Sciatic nerve (tissue), 2 donors: Measurements from ENCODE around the gene EZH1. TPM values are rescaled to one million over a fixed set of nuclear protein-coding genes. Genes with fewer than 3 reads are reported as not detected.
"Not testable (repeated sequence)": the region's sequence is repeated elsewhere in the genome, so short reads cannot be mapped to it uniquely, and the experiment has no call there.

Experiments
- ATAC-seq: fragments of 200-7000 bp; cut with Tn5 transposase; one replicate; pipeline ENCODE4 v1.9.1; 2020; ENCODE audit warnings: mild to moderate bottlenecking, moderate library complexity
- DNase-seq: peaks from one replicate; pipeline ENCODE4 v3.0.0-alpha.2; 2020; ENCODE audit warnings: low spot score
- intact Hi-C: fragments of 100-400 bp; cut with DNase I; formaldehyde crosslinking; loops from one replicate; pipeline ENCODE4 v1.14.2; 2022
- total RNA-seq: library from RNA; stranded (reverse); fragmentation: NEBNext Ultra II Directional; extraction: Animal tissue kit (Norgen Biotek cat#: 25700); gene quantifications from one replicate; pipeline ENCODE4 v1.2.1, GENCODE V29; 2021
- donor health status: DM: no; HTN: no; CAD: no.
- donor health status: DM: no; HTN: no; CAD: no.

The EZH1 gene
- total RNA-seq, 1 donor from 2014 or later, result 105 TPM

DNA sequence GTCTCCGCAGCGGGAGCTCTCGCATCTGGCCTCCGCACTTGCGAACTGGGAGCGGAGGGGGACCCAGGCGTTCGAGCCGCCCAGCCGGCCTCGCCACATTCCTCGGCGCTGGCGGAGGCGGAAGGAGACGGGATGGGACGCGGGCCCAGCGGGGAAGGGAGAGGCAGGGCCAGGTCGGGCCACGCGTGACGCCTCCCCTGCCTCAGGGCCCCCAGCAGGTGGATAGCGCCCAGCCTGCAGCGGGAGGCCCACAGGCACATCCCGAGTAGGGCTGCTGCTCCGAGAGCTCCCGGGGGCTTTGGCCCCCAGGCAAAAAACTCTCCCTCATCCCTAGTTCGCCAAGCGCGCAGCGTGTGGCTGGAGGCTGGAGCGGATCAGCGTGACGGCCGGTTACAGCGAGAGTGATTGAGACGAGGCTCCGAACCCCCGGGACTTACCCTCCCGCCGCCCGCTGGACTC lies 68.8 kb downstream of the EZH1 start:
- ATAC-seq, result no peak

DNA sequence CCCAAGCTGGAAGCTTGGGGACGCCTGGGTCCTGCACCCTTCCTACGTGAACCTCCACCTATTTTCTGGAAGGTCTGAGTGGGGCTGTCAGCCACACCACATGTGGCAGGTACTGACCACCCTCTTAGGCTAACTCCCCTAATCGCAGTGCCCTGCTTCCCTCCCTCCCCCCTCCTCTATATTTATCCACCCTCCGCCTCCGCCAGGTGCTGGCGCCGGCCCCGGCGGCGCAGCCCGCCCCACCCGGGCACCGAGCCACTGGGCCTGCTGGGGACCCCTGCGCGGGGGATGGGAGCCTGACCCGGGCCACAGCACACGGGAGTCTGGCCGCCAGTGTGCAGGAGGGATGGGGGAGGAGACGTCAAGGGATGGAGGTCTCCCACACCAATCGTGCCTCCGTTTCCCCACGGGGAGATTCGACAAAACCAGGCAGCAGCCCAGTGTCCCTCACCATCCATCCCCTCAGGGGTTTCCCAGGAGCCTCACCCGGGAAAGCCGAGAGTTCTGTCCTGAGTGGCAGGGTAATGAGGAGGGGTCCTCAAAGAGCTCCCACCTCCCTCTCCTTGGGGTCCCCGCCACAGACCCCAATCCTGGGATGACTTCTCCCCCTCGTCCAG lies 69.4 kb downstream of the EZH1 start:
- intact Hi-C loops, result no loop called here
- ATAC-seq, result no peak
- DNase-seq, result no peak

More for the DNA sequence above, 68.8 kb downstream of the EZH1 start:
- intact Hi-C loops, result no loop called here
- DNase-seq, result no peak

DNA sequence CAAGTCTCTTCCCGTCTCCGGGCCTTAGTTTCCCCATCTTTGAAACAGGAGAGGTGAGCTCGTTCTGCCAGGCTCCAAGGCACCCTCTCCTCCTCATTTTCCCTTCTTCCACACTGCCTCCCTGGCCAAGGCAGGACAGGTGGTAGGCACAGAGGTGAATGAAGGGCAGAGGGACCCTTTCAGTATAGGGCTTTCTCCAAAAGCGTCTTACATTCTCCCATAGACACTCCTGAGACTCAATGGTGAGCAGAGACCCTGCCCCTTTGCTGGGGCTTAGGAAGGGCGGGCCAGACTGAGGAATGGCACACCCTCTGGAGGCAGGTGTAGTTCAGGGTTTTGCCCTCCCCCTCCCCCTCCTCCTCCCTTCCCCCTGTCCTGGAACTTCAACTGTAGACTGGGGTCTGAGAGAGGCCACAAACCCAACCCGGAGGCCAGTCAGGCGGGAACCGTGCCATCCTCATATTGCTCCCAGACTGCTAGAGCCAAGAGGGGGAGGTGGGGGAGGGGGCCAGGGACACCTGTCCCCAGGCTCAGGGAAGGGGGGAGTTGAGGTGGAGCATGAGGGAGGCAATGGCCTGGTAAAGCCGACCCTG lies 70.0 kb downstream of the EZH1 start:
- no peak for ATAC-seq
- intact Hi-C loops, result no loop called here
- DNase-seq, result no peak

DNA sequence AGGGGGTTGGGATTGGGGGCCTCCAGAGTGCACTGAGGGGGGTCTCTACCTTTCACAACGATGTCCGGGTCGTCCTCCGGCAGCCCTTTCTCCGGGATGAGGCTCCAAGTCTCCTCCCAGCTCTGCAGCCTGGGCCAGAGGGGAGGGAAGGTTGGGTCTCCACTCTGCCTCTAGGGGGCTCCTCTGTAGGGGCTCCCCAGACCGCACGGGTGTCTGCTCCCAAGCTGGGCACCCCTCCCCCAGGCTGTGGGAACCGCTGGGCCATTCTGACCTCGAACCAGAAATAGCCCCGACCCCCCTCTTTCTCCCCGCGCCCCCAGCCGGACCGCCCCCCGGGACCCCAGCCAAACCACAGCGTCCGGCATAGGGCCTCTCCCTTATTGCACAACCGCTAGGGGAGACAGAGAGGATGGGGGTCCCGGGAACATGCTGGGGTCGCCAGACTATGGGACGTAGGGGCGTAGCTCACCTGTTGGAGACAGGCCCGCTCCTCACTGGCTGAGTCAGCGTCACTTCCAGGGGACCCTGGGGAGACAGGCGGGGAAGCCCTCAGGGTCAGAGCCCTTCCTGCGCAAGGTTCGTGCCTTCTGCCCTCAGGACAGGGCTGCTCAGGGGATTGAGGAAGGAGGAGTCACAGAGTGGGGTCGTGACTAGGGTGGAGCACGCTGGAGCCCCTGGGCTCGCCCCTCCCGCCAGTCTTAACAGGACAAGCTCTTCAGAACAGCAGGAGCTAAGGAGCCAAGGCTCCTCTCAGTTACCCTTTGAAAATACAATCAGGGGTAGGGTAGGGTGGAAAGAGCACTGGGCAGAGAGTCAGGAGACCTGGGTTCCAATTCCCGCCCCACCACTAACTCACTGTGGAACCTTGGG lies 70.7 kb downstream of the EZH1 start:
- DNase-seq, result peak; percentile 85
- ATAC-seq, result peak; percentile 34
- intact Hi-C loops, result no loop called here

DNA sequence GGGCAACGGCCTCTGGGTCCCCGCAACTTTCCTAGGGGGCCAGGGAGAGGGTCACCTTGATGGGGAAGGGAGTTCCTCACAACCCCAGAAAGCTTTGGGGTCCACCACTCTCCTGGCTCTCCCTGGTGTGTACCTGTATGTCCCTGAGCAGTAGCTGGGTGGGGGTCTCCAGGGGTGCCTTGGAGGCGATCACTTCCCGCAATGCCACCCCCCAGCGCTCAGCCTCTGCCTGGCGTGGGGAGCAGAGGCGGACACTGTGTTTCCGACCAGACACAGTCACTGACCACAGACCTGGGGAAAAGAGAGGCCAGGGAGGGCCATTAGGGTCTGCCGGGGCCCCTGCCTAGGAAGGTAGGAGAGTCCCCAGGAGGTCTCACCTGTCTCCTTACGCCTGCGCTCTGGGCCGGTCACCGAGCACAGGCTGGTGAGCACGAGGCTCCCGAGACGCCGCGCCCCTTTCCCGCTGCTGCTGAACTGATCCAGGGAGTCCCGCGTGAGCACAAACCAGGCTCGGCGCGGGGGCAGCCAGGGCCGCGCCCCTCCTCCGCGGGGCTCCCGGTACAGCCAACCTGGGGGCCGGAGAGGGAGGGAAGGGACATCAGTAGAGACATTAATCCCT lies 71.5 kb downstream of the EZH1 start:
- ATAC-seq (no peak), DNase-seq (no peak)
- intact Hi-C loops, result no loop called here

DNA sequence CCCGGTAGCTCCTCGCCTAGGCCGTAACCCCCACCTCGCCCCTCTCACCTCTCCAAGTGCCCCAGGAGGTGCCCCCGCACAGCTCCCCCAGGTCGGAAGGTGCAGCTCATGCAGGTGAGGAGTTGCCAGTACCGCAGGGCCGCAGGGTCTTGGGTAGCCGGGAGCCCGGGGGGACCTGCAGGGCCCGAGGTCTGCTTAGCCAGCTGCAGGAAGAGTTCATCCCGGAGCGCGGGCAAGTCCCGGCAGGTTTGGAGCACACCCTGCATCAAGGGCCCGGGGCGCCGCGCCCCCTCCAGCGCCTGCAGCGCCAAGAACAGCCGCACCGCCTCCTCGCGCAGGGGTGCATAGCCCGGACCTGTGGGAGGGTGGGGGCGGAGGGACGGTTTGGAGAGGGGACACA lies 72.8 kb downstream of the EZH1 start:
- ATAC-seq (no peak), DNase-seq (no peak)
- intact Hi-C loops, result no loop called here

DNA sequence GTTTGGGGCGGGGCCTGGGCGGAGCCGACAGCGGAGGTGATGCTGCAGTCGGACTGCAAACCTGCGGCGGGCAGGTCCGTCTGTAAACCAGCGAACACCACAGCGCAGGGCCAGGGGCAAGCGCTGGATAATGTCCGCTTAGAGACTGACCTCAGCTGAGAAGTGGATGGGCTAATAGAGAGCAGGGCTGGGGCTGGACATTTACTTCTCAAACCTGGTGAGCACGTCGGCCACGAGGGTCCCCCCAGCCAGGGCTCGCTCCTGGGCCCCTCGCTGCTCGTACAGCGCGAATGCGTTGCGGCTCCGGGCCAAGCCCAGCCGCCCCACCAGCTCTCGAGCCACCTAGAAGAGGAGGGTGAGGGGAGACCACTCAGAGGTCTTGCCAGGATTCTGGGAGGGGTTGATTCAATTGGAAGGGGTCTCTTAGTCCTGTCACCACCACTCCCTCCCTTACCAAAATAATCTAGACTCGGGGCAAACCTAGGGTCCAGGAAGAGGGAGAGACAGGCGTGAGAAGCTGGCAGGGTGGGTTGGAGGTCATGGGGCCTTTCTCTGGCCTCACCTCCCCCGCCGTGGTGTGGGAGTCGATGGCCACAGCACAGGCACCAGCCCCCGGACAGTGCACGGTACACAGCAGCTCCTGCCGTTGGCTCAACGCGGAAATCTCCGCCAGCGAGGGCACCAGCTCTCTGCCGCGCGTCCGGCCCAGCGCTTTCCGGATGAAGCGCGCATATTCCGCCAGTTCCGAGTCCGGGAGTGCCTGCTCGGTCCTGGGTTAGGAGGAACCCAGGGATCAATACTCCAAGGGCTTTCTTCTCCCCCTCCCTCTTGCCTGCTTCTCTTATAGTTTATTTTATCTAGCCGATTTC lies 73.8 kb downstream of the EZH1 start:
- ATAC-seq (no peak), DNase-seq (no peak)
- intact Hi-C loops, result no loop called here

DNA sequence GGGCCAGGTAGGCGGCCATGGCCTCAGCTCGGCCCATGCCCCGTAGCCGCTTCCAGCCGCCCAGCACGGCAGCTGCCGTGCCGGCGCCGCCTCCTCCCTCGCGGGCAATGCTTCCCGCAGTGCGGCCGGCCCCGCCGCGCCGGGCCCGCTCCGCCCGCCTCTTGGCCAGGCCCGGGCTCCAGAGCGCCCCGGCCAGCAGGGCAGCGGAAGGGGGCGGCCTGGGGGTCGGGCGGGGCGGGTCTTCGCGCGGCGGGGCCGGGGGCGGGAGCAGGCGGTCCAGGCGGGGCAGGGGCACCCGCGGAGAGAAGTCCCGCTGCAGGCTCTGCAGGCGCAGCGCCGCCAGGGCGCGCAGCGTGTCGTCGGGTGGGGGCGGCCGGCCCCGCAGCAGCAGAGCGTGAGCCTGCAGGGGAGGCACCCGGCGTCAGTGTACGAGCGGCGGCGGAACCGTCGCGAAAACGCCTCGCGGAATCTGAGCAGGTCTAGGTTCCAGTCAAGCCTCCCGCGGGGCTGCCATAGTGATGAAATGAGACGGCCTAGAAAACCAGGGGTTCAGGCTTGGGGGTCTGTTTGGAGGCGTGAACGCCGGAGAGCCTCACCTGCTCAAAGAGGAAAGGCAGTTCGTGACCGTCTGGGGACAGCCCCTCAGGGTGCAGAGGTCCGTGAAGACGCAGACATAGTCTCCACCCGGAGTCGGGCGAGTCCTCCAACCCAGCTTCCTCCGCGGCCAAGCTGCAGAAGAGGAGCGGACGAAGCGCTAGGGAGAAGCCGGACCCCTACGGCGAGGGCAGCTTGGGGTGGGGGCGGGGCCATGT lies 74.7 kb downstream of the EZH1 start:
- ATAC-seq (no peak), DNase-seq (no peak)
- intact Hi-C loops, result no loop called here

DNA sequence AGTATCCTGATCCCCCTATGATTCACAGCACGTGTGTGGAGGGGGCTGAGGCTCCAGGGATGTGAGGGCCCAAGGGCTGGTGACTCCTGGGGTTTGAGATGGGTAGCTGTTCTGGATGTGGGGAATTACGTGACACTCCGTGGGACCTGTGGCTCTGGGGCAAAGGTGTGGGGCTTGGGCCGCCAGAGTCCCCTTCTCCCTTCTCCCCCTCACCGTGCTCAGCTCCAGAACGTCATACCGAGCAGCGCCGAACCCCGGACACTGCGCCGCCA lies 75.2 kb downstream of the EZH1 start:
- intact Hi-C loops, result no loop called here
- DNase-seq, result no peak
- ATAC-seq, result no peak

DNA sequence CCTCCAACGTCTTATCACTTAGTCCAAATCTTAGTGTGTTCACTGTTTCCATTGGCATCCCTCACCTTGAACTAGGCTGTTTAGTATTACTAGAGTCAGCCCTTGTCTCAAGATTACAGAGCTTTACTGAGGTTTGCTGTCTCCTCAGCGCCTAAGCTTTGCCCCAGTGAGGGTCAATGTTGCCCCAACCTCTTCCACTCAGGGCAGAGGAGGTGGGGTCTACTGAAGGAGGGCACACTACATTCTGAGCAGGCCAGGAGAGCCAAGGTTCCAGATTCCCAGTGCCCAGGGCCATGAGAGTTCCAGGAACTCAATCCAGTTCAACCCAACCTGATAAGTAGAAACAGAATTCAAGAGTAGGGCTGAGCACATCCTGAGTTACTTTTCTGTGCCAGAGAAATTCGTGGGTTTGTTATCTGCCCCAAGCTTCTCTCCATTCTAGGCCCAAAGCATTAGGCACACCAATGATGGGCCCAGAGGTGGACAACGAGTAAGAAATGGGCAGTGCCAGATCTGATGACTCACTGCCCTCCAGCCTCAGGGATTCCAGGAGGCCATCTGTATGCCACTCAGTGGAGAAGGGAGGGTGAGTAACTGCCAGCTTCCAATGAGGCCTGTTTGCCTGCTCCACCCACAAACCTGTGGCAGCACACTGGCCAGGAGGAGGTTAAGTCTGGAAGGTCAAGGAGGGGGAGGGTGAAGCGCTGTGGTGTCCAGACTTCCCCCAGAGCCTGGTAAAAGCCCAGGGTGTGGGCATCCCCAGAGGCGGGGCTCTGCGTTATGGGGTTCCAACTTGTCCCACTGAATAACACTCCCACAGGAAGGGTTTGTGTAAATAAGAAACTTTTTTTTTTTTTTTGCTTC lies 77.5 kb downstream of the EZH1 start:
- peak; percentile 48 for ATAC-seq
- no peak for DNase-seq
- intact Hi-C loops, result no loop called here

DNA sequence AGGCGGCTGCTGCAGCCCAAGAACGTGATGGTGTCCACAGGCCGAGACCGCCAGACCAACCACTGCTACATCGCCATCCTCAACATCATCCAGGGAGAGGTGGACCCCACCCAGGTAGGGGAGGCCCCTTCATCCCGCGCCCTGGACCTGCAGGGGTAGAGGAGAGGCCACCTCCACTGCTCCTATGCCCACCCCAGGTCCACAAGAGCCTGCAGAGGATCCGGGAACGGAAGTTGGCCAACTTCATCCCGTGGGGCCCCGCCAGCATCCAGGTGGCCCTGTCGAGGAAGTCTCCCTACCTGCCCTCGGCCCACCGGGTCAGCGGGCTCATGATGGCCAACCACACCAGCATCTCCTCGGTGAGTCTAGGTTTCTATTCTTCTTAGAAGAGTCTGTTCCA lies 78.7 kb downstream of the EZH1 start:
- DNase-seq, intact Hi-C loops, ATAC-seq: not testable (repeated sequence)

DNA sequence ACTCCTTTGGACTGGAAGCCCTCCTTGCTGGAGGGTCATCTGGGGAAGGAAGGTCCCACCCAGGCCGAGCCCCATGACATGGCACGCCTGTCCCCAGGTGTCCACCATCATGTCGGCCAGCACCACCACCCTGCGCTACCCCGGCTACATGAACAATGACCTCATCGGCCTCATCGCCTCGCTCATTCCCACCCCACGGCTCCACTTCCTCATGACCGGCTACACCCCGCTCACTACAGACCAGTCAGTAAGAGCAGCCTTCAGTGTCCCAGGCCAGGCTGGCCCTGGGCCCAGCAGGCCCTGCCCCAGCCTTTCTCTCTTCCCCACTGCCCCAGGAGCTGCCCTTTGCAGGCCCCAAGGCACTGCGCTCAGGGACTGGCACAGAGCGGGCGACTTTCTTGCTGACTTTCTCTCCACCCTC lies 79.2 kb downstream of the EZH1 start:
- ATAC-seq (peak; percentile 4), DNase-seq (no peak)
- intact Hi-C loops, result no loop called here

DNA sequence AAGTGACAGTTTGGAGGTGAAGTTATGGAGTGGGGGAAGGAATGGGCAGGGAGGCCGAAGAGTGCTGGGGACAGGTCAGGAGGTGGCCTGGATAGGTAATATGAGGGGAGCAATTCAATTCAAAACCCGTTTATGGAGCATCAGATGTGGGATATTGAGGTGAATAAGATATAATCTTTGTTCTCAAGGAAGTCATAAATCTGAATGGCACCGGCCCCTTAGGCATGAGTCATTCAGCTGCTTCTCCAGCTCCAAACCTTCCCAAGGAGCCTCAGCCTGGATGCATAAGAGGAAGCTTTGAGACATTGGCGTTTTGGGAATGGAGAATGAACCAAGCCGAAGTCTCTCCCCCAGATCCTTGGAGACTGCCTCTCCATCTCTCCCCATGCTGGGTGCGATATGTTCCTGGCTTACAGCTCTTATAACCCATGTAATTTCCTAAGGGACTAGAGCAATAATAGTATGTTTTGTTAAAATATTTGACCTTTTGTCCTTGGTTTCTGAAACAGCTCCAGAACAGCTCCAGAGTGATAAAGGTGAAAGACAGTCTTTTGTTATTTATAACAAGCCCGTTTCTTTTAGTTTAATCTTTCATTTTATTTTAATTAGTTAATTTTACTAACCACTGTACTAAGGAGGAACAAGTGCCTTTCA lies 84.0 kb downstream of the EZH1 start:
- DNase-seq, result no peak
- ATAC-seq, result peak; percentile 34
- intact Hi-C loops, result no loop called here

DNA sequence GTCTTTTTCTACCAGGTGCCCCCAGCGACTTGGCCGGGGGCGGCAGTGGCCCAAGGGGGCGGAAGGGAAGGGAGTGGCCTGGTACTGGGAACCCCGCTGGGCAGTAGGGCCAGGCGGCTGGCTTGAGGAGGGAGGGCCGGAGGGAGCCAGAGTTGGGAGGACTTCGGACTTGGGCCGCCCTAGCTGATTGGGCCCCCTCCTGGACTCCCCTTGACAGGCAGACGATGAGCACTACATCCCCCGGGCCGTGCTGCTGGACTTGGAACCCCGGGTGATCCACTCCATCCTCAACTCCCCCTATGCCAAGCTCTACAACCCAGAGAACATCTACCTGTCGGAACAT lies 84.9 kb downstream of the EZH1 start:
- intact Hi-C loops, DNase-seq: not testable (repeated sequence)
- peak; percentile 44 for ATAC-seq

DNA sequence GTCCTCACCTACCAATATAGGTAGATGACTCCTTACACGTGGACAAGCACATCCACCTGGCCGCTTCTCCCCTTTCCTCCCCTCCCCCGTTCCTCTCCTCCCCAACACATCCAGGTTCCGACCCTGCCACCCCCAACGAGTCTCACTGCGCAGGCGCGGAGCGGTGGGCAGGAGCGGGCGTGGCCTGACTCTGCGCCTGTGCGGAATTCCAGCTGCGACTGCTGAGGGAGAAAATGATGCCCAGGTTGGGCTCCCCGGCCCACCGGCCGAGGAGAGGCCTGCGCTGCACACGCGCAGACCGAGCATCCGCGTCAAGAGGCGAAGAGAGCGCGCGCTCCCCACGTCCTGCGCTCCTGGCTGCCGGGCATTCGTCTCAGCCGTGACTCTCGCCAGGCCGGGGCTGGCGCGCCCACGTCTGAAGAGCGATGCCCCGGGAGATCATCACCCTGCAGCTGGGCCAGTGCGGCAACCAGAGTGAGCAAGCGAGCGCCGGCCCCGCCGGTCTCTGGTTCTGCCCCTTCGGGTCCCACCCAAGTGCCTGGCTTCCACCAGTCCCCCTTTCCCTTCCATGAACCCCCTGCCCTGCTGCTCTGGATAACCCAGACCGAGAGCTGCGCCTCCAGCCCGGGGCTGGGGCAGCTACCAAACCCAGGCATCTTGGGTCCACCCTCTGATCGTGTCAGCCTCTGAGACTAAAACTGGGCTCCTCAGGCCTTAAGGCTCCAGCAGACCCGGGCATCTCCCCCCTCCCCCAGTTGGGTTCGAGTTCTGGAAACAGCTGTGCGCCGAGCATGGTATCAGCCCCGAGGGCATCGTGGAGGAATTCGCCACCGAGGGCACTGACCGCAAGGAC lies 85.5 kb downstream of the EZH1 start, which contains the start of gene TUBG2:
TSS of gene TUBG2 (plus strand) at position 206 of the 853 bp plus-strand sequence. CDS start at position 426, 220 bp downstream.
- peak; percentile 95 for ATAC-seq
- DNase-seq, result peak; percentile 92
- intact Hi-C loops, result no loop called here
